ENCODE data around the gene ARHGAP6. TPM values are rescaled to one million over a fixed set of nuclear protein-coding genes. Genes with fewer than 3 reads are reported as not detected.

ARHGAP6 gene
- total and polyA plus RNA-seq, 4 donors = 6.0 to 18.2 (median 12.3) TPM

DNA sequence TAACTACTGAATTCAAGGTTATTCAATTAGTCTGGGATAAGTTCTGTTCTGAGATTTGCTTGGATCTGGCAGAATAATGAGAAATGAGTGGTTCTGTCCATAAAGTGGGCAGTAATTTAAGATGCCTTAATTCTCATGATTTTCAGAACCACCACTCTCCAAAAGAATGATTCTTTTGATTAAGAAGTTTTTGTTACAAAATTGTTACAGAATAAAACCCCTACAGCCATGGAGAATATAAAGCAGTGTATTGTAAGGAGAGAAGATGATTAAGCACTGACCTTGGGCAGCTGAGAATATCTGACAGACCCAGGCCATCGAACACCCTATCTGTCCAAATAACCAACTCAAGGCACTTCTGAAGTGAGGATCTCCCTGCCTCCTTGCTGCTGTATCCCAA is 360.1 kb downstream of the ARHGAP6 start:
- no peak for TF ChIP-seq CTCF (IDR thresholded peaks at IDR 0.05; ENCODE audit: control extremely low read depth, extremely low read depth)
- peaks cover 0 to 6% (median 0%) of the 10 kb centered on the region in 5 donors for H3K4me1 ChIP-seq (ENCODE audit: control insufficient read depth in 5 of 5, insufficient read depth in 5 of 5, low read length in 5 of 5)
- no peaks in the 10 kb centered on the region for H3K9me3 ChIP-seq (ENCODE audit: control insufficient read depth in 4 of 4, insufficient read depth in 3 of 4, low read length in 3 of 4)
- DNase-seq (no peak), ATAC-seq (ENCODE audit: insufficient read depth, low FRiP score) (no peak)
- no peak overlapping the region for H3K27ac ChIP-seq (ENCODE audit: low read depth in 1 of 2, low read length in 1 of 2)
- H3K36me3 ChIP-seq (ENCODE audit: control insufficient read depth in 4 of 4, insufficient read depth in 4 of 4, low read length in 4 of 4) = no peaks in the 10 kb centered on the region
- H3K9ac ChIP-seq (ENCODE audit: insufficient read depth in 1 of 2, low read length in 2 of 2) = no peak overlapping the region
- H3K27me3 ChIP-seq (ENCODE audit: control insufficient read depth in 3 of 3, insufficient read depth in 3 of 3, low read length in 2 of 3) = peaks cover 0 to 28% (median 21%) of the 10 kb centered on the region in 3 donors
- H3K4me3 ChIP-seq = no peak overlapping the region
- 73 to 88% methylated on average over 1 of the region's 1 CpG for WGBS, 2 donors

- no peak for TF ChIP-seq CTCF (IDR thresholded peaks at IDR 0.05; ENCODE audit: control extremely low read depth, extremely low read depth)
- Histone ChIP-seq H3K4me1 (ENCODE audit: control insufficient read depth in 5 of 5, insufficient read depth in 5 of 5, low read length in 5 of 5) (peaks cover 0 to 6% (median 0%) of the 10 kb centered on the region in 5 donors), H3K4me3 (no peak overlapping the region), H3K9ac (ENCODE audit: insufficient read depth in 1 of 2, low read length in 2 of 2) (no peak overlapping the region), H3K27me3 (ENCODE audit: control insufficient read depth in 3 of 3, insufficient read depth in 3 of 3, low read length in 2 of 3) (peaks cover 0 to 26% (median 21%) of the 10 kb centered on the region in 3 donors), H3K36me3 (ENCODE audit: control insufficient read depth in 4 of 4, insufficient read depth in 4 of 4, low read length in 4 of 4) (no peaks in the 10 kb centered on the region), H3K27ac (ENCODE audit: low read depth in 1 of 2, low read length in 1 of 2) (no peak overlapping the region), H3K9me3 (ENCODE audit: control insufficient read depth in 4 of 4, insufficient read depth in 3 of 4, low read length in 3 of 4) (no peaks in the 10 kb centered on the region)
- WGBS, 2 donors = 73 to 98% methylated on average over 6 of the region's 6 CpGs
- no peak for DNase-seq
- ATAC-seq (ENCODE audit: insufficient read depth, low FRiP score) = no peak
Observed at GRCh38 chrX:11304829-11305228, 360.9 kb downstream of the ARHGAP6 start.

GRCh38 chrX:11298600-11298999 is 367.1 kb downstream of the ARHGAP6 start:
- Histone ChIP-seq H3K27ac (ENCODE audit: low read depth in 1 of 2, low read length in 1 of 2) (no peak overlapping the region), H3K9ac (ENCODE audit: insufficient read depth in 1 of 2, low read length in 2 of 2) (no peak overlapping the region), H3K4me3 (no peak overlapping the region), H3K9me3 (ENCODE audit: control insufficient read depth in 4 of 4, insufficient read depth in 3 of 4, low read length in 3 of 4) (no peaks in the 10 kb centered on the region), H3K36me3 (ENCODE audit: control insufficient read depth in 4 of 4, insufficient read depth in 4 of 4, low read length in 4 of 4) (no peaks in the 10 kb centered on the region), H3K4me1 (ENCODE audit: control insufficient read depth in 5 of 5, insufficient read depth in 5 of 5, low read length in 5 of 5) (peaks cover 0 to 6% (median 0%) of the 10 kb centered on the region in 5 donors), H3K27me3 (ENCODE audit: control insufficient read depth in 3 of 3, insufficient read depth in 3 of 3, low read length in 2 of 3) (peaks cover 0 to 32% (median 8%) of the 10 kb centered on the region in 3 donors)
- WGBS, 2 donors = 85 to 99% methylated on average over 6 to 9 of the region's 9 CpGs
- ATAC-seq (ENCODE audit: insufficient read depth, low FRiP score) = no peak
- DNase-seq = no peak
- no peak for TF ChIP-seq CTCF (IDR thresholded peaks at IDR 0.05; ENCODE audit: control extremely low read depth, extremely low read depth)

DNA sequence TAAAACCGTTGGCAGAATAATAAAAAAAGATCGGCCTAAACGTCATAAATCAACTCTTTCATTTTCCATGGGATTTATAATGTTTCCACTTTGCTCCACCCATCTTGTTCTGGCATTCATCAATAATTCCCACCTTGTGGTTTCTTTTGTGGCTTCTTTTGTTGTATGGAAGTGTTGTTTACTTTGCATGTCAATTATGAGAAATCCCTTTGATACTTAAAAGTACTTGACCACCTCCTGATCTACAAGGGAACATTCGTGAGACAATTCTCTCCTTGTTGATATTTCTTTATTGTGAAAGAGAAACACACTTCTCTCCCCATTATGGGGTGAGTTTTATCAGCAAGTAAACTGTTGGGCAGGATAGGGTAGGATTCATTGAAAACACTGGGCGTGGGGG is 369.7 kb downstream of the ARHGAP6 start:
- DNase-seq (no peak), ATAC-seq (ENCODE audit: insufficient read depth, low FRiP score) (no peak)
- no peak for TF ChIP-seq CTCF (IDR thresholded peaks at IDR 0.05; ENCODE audit: control extremely low read depth, extremely low read depth)
- H3K9me3 ChIP-seq (ENCODE audit: control insufficient read depth in 4 of 4, insufficient read depth in 3 of 4, low read length in 3 of 4) = no peaks in the 10 kb centered on the region
- H3K4me3 ChIP-seq = no peak overlapping the region
- peaks cover 0 to 42% (median 10%) of the 10 kb centered on the region in 3 donors for H3K27me3 ChIP-seq (ENCODE audit: control insufficient read depth in 3 of 3, insufficient read depth in 3 of 3, low read length in 2 of 3)
- 53 to 66% methylated on average over 5 of the region's 5 CpGs for WGBS, 2 donors
- H3K27ac ChIP-seq (ENCODE audit: low read depth in 1 of 2, low read length in 1 of 2) = no peak overlapping the region
- no peak overlapping the region for H3K9ac ChIP-seq (ENCODE audit: insufficient read depth in 1 of 2, low read length in 2 of 2)
- H3K36me3 ChIP-seq (ENCODE audit: control insufficient read depth in 4 of 4, insufficient read depth in 4 of 4, low read length in 4 of 4) = no peaks in the 10 kb centered on the region
- H3K4me1 ChIP-seq (ENCODE audit: control insufficient read depth in 5 of 5, insufficient read depth in 5 of 5, low read length in 5 of 5) = peaks cover 0 to 4% (median 0%) of the 10 kb centered on the region in 5 donors

All from lung (tissue), 12 donors.